GM18520 (cell line): Measurements from ENCODE around the gene C10orf71.
A peak's percentile ranks its signal among the peaks of the same experiment; 100 is the strongest.

Experiments
- ATAC-seq: cut with Tn5 transposase; IDR thresholded peaks from one replicate; pipeline ENCODE4 v1.9.1; 2021; ENCODE audit not compliant: unreplicated experiment

Gene C10orf71

DNA sequence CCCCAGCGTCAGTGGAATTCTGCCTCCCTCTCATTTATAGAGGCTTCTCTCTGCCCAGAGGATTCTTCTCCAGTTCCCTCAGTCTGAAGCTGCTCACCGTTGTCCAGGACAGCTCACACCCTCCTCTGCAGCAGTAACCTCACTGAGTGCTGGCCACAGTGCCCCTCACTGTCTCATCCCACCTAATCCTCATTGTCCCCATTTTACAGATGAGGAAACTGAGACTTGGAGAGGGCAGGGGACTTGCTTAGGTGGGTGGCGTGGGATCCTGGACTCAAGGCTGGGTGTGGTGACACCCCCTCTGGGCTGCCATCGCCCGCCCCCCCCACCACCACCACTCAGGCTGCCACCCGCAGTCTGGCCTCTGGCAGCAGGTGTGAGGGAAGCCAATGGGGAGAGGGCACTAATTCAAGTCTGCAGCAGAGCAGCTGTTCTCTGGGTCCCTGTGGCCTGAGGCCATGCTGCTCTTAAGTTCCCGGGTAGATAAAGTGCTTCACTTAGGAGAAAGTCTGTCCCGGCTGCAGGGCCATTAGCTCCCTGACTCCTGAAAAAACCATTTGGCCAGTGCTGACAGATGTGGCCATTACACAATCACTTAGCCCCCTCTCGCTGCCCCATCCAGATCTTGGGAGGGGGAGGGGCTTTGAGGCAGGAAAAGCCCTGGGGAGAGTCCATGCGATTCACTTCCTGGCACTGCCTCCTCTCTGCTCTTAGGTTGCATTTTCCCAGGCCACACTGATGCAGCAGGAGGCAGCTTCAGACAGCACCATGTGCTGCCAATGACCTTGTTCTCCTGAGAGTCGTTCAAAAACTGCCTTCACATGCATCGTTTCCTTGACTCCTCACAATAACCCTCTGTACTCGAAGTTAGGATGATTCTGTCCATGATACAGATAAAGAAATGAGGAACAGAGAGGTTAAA is 60.6 kb downstream of the C10orf71 start:
- ATAC-seq, result no peak

DNA sequence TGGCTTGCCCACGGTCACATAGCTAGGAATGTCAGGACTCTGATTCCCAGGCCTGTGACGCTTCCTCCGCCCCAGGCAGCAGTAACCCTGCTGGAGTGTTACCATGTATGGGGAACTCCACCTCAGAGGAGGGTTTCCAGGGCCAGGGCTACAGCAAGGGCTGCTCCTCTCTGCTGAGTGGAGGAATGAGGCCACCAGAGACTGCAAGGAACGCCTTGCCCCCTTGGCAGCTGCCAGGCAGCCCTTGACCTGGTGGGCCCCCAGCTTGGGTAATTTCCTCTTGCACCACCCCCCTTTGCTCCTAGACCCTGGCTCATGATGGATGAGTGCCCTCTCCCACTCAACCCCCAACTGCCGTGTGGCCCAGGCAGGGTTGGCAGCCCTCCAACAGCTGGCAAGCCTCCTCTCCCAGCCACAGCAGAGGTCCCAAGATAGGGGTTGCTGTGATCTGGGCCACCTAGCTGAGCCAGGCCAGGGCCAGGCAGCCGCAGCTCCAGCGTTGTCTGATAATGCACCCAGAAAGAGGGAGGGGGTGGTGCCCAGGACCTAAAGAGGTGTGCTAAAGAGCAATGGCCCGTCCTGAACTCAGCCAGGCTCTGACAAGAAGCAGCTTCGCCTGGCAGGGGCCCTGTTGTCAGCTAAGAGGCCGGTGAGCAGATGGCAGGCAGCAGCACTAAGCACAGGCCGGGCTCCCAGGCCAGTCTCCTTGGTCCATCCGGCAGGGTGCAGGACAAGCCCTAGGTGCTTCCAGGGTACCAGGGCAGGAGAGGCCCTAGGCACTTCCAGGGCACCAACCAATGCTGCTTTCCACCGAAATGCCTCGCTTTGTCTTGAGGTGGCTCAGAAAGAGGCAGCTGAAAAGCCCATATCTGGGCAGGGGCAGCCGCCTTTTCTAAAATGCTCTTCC is 61.6 kb downstream of the C10orf71 start:
- ATAC-seq, result no peak

DNA sequence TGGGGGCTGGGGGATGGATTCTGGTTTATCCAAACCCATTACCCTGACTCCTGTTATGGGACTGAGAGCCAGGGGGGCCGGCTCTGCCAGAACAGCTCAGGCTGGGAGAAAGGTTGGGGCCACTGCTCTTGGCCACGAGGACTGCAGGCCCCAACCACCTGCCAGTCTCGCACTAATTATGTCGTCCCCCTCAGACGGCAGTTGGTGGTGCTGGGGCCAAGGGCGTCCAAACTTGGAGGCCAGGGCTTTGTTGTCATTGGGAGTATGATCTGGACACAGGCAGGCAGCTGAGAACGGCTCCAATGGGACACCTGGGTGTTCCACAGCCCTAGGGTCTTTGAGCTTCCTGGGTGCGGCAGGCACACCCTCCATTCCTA is 62.2 kb downstream of the C10orf71 start:
- ATAC-seq, result no peak

DNA sequence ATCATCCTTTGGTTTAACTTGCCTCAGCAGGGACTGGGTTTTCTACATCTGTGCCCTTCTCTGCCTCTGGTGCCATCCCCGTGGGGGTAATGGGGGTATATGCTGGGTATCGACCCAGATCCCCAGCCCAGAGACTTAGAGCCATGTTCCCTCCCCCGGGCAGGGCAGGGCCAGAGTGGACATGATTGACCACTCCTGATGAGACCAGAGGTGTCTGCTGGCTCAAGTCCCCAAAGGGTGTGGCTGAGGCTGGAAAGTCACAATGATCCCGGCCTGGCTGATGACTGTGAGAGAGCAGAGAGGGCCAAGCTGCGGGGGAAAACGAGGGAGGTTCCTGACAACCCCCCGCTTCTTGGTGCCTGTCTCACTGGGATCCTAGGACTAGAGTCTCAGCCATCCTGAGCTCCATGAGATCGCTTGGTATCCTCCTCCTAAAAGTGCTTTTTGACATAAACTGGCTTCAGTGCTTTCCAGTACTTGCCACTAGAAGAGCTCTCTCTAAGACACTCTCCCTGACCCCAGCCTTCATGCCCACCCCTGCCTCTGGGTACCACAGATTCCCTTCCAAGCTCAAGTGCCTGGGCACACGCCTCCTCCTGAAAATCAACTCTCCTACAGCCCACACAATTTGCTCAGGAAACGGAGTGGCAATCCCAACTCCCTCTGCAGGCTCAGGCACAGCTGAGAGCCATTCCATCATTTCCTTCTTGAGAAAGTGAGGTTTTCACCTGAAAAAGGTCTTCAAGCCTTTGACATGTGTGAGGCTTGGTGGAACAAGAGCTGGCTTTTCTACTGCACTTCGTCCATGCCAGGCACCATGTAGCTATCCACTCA is 63.0 kb downstream of the C10orf71 start:
- no peak for ATAC-seq

DNA sequence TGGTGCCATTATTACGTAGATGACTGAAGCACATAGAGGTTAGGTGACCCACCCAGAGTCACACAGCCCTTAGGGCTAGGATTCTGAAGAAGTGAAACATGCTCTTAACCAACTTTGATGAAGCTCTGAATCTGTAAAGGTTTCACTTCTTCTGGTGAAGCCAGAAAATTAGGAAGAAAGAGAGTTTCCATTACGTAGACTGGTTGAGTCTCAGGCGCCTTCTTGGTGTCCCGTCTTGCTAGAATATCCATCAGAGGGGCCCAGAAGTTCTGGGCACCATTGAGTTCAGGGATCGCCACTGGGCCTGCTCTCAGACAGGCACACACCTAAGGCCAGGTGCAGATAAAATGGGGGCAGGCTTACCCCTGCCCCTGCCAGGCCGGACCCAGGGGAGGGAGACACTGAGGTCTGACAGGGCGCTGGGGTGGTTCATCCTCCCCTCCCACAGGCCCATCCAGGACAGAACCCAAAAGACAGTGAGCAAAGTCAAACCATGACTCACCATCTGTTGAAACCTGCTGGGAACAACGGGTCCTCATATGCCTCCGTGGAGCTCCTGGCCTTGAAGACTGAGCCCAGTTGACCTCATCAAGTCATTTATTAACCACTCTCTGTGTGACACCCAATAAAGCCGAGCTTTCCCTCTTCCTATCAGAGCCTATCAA is 63.8 kb downstream of the C10orf71 start:
- ATAC-seq, result peak; percentile 80

DNA sequence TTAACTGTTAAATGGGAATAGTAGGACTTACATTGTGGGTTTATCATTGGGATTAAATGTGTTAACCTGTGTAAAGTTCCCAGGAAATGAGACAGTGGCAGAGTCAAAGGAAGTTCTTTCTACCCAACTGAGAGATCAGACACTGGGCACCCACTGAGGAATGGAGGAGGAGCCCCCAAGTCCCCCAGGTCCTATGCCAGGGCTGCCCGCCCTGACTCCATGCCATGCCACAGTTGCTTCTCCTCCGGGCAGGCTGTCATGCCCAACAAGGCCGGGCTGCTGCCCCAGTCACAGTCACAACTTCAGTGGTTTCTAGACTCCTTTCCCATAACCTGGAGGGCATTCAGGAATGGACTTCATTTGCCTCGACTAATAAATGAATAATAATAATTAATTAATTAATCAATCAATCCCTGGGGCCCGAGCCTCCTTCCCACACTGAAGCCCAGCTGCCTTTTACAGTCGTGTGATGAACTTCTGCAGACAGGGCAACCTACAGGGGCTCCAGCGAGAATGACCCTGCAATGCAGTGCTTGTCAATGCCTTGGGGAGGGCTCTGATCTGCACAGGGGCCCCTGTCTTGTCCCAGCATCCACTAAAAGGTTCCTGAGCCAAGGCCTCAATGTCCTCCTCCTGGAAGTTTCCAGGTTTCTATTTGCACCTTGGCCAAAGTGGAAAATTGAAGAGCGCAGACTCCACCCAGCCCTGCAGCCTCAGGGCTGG is 64.5 kb downstream of the C10orf71 start:
- ATAC-seq, result no peak

DNA sequence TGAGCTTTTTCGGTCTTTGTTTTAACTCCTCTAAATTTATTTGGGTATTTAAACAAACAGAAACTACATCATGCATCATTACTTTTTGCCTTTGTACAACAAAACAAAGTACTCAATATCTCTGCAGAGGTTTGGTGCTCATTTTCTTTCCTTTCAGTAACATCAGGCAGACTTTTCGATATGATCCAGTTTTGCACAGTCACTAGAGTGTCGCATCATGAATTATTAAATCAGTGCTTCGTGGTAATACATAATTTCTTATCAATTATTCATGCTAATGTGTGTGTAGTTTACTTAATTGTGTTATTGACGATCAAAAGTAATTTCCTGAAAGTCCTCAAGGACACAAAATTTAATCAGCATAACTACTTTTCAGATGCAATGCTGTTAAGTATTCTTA is 65.1 kb downstream of the C10orf71 start:
- no peak for ATAC-seq

DNA sequence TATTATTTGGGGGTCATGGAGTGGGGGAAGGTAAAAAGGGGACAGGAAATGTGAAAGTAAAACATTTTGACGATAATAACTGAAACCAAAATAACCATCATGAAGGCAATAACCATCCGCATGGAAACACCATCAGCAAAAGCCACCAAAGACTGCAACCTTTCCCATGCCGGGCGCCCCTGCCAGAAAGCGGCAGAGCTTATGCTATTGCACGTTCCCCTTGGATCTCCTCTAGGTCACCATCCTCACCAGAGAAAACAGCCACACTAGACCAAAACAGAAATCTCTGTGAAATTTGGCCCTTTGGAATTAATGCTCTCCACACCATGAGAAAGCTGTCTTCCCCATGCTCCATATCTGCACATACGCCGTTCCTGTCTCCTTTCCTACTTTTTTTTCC is 65.8 kb downstream of the C10orf71 start:
- no peak for ATAC-seq

DNA sequence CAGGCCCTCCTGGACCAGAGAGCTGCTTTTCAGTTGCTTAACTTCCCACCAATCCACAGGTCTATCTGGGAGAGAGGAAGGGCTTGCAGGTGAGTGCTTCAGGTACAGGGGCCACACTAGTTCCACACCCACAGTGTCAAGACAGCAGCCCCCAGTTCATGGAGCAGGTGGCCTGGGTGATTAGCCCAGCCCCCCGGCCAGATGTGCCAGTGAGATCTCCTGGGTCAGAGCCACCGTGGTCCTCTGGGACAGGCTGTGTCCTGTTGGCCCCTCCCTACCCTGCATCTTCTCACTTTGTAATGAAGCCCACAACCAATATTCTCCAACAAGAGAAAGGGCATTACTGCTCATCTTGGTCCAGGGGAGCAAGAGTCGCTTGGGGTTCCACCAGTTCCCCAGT is 66.3 kb downstream of the C10orf71 start:
- no peak for ATAC-seq

DNA sequence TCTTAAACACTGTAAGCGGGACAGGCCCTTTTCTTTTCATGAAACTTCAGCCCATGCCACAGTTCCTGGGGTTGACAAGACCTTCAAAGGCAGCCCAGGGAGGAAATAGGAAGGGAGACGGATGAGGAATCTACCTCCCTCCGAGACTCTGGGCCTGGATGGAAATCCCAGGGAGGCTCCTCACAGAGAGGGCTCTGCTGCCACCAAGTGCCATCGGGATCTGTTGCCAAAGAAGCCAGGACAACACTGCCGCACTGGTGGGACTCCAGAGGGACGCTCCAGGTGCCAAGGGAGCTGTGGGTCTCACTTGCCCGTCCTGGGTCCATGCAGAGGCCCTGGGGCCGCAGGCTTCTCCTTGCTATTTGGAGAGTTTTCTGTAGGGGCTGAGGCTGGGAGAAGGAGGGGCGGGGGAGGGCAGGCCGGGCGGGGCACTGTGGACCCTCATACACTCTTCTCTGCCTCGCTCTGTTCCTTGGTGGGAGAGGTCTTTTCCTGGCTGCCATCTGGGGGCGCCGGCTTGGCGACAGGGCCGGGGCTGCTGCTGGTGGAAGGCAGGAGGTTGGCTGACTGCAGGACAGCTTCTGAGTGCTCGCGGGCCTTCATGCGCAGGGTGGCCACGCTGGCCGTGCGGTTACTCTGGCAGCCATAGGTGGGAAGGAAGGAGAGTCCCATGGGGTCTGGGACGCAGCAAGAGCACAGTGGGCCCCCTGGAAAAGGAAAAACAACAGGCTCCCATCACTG is 66.9 kb downstream of the C10orf71 start:
- ATAC-seq, result no peak

DNA sequence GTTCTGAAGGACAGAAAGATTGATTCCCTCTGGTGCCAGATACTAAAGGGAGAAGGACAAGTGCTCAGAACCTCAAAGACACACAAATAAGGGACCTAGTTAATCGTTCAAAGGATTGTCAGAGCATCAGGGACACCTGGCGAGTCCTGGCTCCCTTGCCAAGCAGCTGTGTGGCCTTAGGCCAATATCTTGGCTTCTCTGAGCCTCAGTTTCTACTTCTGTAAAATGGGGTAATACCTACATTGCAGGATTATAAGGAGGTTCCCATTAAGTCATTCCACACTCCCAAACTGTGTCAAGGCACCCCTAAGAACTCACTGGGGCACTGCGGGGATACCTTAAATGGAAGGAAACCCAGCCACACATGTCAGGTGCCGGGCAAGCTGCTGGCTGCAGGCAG is 67.5 kb downstream of the C10orf71 start:
- ATAC-seq, result no peak

DNA sequence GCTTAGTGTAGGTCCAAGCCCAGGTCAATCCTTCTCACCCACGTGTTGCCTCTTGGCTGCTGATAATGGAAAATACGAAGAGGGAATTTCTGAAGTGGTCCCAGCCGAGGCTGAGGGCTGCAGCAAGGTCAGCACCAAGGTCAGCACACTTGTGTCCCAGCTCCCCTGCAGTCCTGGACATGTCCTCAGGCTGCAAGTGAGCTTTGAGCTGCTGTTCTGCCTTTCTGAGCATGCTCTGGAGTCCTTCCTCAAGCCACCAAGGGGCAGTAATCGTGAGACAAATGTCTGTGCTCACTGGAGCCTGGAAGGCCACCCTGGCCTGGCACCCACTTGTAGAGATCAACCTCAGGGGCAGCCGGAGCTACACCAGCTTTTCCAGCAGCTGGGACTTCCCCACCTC is 68.6 kb downstream of the C10orf71 start:
- ATAC-seq, result no peak

DNA sequence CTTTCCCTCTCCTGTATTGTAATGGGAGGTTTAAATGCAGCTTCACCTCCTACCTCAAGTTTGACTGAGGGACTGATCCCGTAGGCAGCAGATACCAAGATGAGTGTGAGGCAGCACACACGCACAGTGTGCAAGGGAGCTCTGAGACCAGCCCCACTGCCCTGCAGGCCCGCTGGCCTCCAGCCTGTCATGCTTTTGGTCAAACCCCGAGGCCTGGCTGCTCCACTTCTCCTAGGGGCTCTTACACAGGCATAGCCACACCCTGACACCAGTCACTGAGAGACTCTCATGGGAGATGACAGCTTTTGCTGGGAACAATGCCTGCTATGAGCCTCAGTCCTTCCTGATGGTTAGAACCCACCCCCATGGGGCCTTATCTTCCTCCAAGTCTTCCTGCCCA is 69.3 kb downstream of the C10orf71 start:
- no peak for ATAC-seq

DNA sequence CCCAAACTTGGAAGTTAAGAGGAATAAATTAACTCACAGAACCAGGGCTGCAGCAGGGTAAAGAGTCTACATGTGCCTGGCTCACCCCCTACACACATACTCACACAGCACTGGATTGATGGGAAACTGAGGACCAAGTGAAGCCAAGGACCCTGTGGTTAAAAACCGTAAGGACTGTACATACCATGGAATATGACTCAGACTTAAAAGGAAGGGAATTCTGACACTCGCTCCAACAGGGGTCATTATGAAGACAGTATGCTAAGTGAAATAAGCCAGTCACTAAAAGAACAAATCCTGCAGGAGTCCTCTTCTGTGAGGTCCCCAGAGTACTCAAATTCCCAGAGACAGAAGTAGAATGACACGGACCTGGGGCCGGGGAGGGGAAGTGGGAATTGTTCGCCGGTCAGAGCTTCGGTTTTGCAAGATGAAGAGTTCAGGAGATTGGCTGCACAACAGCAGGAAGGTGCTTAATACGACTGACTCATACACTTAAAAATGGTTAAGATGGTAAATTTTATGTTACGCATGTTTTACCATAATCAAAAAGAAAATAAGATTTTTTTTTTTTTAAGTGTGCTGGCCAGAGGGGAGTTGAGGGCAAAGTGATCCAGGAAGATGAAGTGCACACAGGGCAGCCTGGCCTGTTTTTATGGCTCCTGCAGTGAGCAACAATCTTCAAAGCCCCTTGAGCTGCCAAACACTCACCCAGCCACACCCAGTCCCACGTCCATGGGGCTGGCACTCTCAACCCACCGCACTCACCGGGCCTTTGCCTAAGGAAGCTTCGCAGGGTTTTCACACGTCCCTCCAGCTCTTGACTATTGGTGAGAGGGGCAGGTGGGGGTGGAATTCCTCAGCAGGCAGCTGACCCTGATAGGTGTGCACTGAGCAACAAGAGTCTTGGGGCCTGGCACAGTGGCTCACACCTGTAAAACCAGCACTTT is 70.5 kb downstream of the C10orf71 start:
- ATAC-seq, result no peak

DNA sequence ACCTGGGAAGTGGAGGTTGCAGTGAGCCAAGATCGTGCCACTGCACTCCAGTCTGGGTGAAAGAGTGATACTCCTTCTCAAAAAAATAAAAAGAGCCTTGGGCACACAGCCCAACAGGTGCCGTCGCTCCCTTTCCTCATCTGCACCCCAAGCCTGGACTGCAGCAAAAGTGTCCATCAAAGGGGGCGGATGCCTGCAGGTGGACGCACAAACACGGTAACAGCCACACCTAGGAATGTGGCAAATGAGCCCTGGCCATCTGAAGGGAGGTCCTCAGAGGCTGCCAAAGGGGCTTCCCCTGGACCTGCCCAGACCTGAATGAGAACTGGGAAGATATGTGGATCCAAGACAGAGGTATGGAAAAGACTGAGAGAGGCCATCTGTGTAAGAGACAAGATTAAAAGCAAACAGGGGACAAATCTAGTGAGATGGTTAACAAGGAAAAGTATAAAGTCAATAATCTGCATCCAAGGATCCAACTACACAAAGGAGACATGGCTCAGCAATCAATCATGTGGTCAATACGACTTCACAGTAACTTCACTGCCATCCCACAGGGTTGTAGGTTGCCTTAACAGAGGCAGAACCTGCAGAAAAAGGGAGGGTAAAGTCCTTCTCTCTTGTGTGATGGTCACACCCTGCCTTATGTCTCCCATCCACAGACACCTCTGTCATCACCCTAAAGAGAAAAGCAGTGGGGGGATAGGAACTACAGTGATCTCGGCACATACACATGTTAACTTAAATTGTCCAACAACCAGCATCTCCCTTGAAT is 71.5 kb downstream of the C10orf71 start:
- no peak for ATAC-seq

DNA sequence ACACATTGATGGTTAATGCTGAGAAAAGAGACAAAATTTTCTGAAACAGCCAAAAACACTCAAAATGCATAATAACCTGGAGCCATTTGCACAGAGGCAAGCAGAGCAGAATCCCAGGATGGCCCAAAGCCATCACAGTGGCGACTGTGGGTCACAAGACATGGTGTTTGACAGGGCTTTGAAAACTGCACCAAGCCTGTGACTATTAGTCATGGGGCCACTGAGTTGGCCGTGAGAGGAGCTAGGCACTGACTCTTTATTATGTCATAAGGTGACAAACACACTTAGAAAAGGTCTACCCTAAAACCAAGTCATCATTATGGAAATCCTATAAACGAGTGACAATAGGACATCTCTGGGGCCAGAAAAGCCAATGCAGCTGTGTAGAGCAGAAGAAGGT is 73.0 kb downstream of the C10orf71 start:
- ATAC-seq, result no peak

DNA sequence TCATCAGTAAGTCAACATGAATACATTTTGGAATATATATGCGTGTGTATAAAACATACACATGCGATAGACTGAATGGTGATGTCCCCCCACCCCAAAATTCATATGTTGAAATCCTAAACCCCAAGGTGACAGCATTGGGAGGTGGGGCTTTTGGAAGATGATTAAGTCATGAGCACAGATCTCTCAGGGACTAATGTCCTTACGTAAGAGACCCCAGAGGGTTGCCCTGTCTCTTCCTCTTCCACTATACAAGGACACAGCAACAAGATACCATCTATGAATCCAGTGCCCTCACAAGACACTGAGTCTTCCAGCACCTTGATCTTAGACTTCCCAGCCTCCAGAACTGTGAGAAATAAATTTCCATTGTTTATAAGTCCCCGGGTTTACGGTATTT is 74.4 kb downstream of the C10orf71 start:
- ATAC-seq, result no peak
